Daoy (cell line): ENCODE results near the gene SOCS1. TPM values are rescaled to one million over a fixed set of nuclear protein-coding genes. Genes with fewer than 3 reads are reported as not detected.

Source experiments
- DNase-seq: peaks from one replicate; pipeline ENCODE4 v3.0.0-alpha.2; 2015; ENCODE audit warnings: low read depth
- total RNA-seq: library from RNA; depleted of rRNA; stranded (reverse); fragments of >200 nt; shearing (Covaris generic); gene quantifications from 2 replicates; pipeline ENCODE4 v1.2.3, GENCODE V29; 2014; rRNA removed

Gene SOCS1
- total RNA-seq, 1 experiment from 2014 or later, result 1.7 TPM

- no peak for DNase-seq
These were observed 51.4 kb downstream of the SOCS1 start for GRCh38 chr16:11204513-11205047.

Other genes starting within 250 kb of the SOCS1 start
- not detected in 2 replicates for gene TNP2, start 13.1 kb upstream of the SOCS1 start, total RNA-seq
- not detected in 2 replicates for gene PRM3, start 17.4 kb upstream of the SOCS1 start, total RNA-seq
- gene PRM2, start 20.3 kb upstream of the SOCS1 start, total RNA-seq, result not detected in 2 replicates
- not detected in 2 replicates for gene PRM1, start 25.1 kb upstream of the SOCS1 start, total RNA-seq
- gene RMI2, start 89.3 kb upstream of the SOCS1 start, total RNA-seq, result 30.2 and 30.8 TPM in 2 replicates